H1 (cell line): ENCODE results near the gene STIM1. TPM values are rescaled to one million over a fixed set of nuclear protein-coding genes. Genes with fewer than 3 reads are reported as not detected.

Experiments
- CTCF ChIA-PET: fragments of 300-600 bp; sonication (Branson Sonifier 250); formaldehyde crosslinking; loops from one replicate; lab custom pipeline; 2021; ENCODE audit not compliant: partially characterized antibody; lab: Charles Lee
- POLR2A ChIA-PET: fragments of 300-600 bp; sonication (Branson Sonifier 250); formaldehyde crosslinking; loops from one replicate; lab custom pipeline; 2021; ENCODE audit warnings: inconsistent platforms; ENCODE audit not compliant: partially characterized antibody; lab: Charles Lee
- DNase-seq, 2 experiments: peaks; one replicate each; pipeline versions ENCODE4 v3.0.0 to v3.0.0-alpha.2; 2010 to 2022; ENCODE audit warnings: low spot score in 2 of 2, low read depth in 1 of 2, mixed read lengths in 1 of 2
- FAIRE-seq: peaks from 2 replicates; lab custom pipeline; 2011; peaks lifted over from hg19 to GRCh38; lab: Jason Lieb, UNC
- H2AFZ ChIP-seq: 2 replicates; pipeline ENCODE4 v1.8.1; 2012; ENCODE audit warnings: low read length, inconsistent platforms
- H2AK5ac ChIP-seq: 2 replicates; pipeline ENCODE4 v1.6.1; 2013; ENCODE audit warnings: low read depth, low read length
- H2BK120ac ChIP-seq: replicated peaks from 2 replicates; pipeline ENCODE3; 2013; ENCODE audit warnings: low read depth, low read length, inconsistent platforms
- H2BK12ac ChIP-seq: 2 replicates; pipeline ENCODE4 v1.6.1; 2013; ENCODE audit warnings: low read depth, low read length
- H2BK15ac ChIP-seq: 2 replicates; pipeline ENCODE4 v1.6.1; 2013; ENCODE audit warnings: low read length
- H2BK20ac ChIP-seq: 2 replicates; pipeline ENCODE4 v1.6.1; 2013; ENCODE audit warnings: low read length
- H2BK5ac ChIP-seq: 2 replicates; pipeline ENCODE4 v1.6.1; 2013; ENCODE audit warnings: low read depth, low read length
- H3K14ac ChIP-seq: 2 replicates; pipeline ENCODE4 v1.6.1; 2013; ENCODE audit warnings: inconsistent platforms; ENCODE audit not compliant: insufficient read length
- H3K18ac ChIP-seq: 2 replicates; pipeline ENCODE4 v1.6.1; 2013; ENCODE audit warnings: low read length; ENCODE audit errors: extremely low read depth
- H3K23ac ChIP-seq: 2 replicates; pipeline ENCODE4 v1.6.1; 2013; ENCODE audit warnings: inconsistent platforms; ENCODE audit not compliant: insufficient read length
- H3K23me2 ChIP-seq: 2 replicates; pipeline ENCODE4 v1.6.1; 2013; ENCODE audit warnings: low read depth, low read length
- H3K27ac ChIP-seq: 2 replicates; pipeline ENCODE4 v1.6.1; 2011; ENCODE audit warnings: low read depth, low read length, inconsistent platforms
- H3K27me3 ChIP-seq, 4 experiments: replicated peaks in 1 of 4; 1 replicate in 1 of 4; 2 replicates in 3 of 4; pipeline versions ENCODE4 v1.6.1 to v1.8.1; 2011 to 2013; ENCODE audit warnings: low read length in 3 of 4, mild to moderate bottlenecking in 3 of 4, inconsistent platforms in 2 of 4, mixed read lengths in 2 of 4, moderate library complexity in 1 of 4; ENCODE audit not compliant: control insufficient read depth in 3 of 4, insufficient read depth in 3 of 4; ENCODE audit errors: extremely low read depth in 1 of 4
- H3K36me3 ChIP-seq, 4 experiments: 2 replicates each; pipeline versions ENCODE4 v1.6.1 to v1.8.1; 2011 to 2013; ENCODE audit warnings: mild to moderate bottlenecking in 4 of 4, low read length in 3 of 4, moderate library complexity in 2 of 4, control low read depth in 1 of 4, inconsistent platforms in 1 of 4; ENCODE audit not compliant: insufficient read depth in 4 of 4, control insufficient read depth in 2 of 4
- H3K4ac ChIP-seq: replicated peaks from 2 replicates; pipeline ENCODE3; 2013; ENCODE audit warnings: low read length, low read depth, mixed read lengths, inconsistent platforms; ENCODE audit not compliant: insufficient read length
- H3K4me1 ChIP-seq, 4 experiments: replicated peaks in 1 of 4; 1 replicate in 1 of 4; 2 replicates in 3 of 4; pipeline versions ENCODE4 v1.6.1 to v1.8.1; 2011 to 2013; ENCODE audit warnings: low read length in 3 of 4, inconsistent platforms in 2 of 4, mixed read lengths in 1 of 4; ENCODE audit not compliant: insufficient read depth in 4 of 4, control insufficient read depth in 3 of 4
- H3K4me2 ChIP-seq, 2 experiments: 2 replicates each; pipeline versions ENCODE4 v1.6.1 to v1.8.1; 2011 to 2013; ENCODE audit warnings: low read depth in 2 of 2, low read length in 2 of 2, control low read depth in 1 of 2, inconsistent platforms in 1 of 2, mild to moderate bottlenecking in 1 of 2; ENCODE audit not compliant: insufficient read depth in 1 of 2
- H3K4me3 ChIP-seq, 4 experiments: fragments of 200-600, 300-600 bp in 1 of 4; sonication (generic), shearing (Covaris generic), sonication (Bioruptor Twin) in 1 of 4; 2 replicates each; pipeline versions ENCODE4 v1.5.1 to v1.8.1; 2011 to 2016; ENCODE audit warnings: low read length in 4 of 4, low read depth in 3 of 4, control low read depth in 2 of 4, inconsistent platforms in 2 of 4, mild to moderate bottlenecking in 2 of 4, mixed read lengths in 1 of 4, moderate library complexity in 1 of 4; ENCODE audit not compliant: insufficient read depth in 2 of 4; ENCODE audit errors: extremely low read depth in 1 of 4
- H3K56ac ChIP-seq: replicated peaks from 2 replicates; pipeline ENCODE3; 2013; ENCODE audit warnings: low read depth, mild to moderate bottlenecking, mixed read lengths, low read length, inconsistent platforms; ENCODE audit not compliant: insufficient read length
- H3K79me1 ChIP-seq: 2 replicates; pipeline ENCODE4 v1.6.1; 2013; ENCODE audit warnings: low read depth, low read length, control low read depth
- H3K79me2 ChIP-seq, 2 experiments: 2 replicates each; pipeline versions ENCODE4 v1.6.1 to v1.8.1; 2012 to 2013; ENCODE audit warnings: low read length in 2 of 2, mild to moderate bottlenecking in 2 of 2, inconsistent platforms in 1 of 2; ENCODE audit not compliant: insufficient read depth in 2 of 2, control insufficient read depth in 1 of 2
- H3K9ac ChIP-seq, 4 experiments: replicated peaks in 1 of 4; 1 replicate in 1 of 4; 2 replicates in 3 of 4; pipeline versions ENCODE4 v1.6.1 to v1.8.1; 2011 to 2013; ENCODE audit warnings: low read depth in 3 of 4, low read length in 3 of 4, control low read depth in 2 of 4, mild to moderate bottlenecking in 2 of 4, moderate library complexity in 2 of 4, inconsistent platforms in 1 of 4; ENCODE audit errors: extremely low read depth in 1 of 4
- H3K9me3 ChIP-seq, 2 experiments: 2 replicates each; pipeline versions ENCODE4 v1.6.1 to v1.8.1; 2012 to 2013; ENCODE audit warnings: mild to moderate bottlenecking in 2 of 2, moderate library complexity in 2 of 2, control low read depth in 1 of 2, inconsistent platforms in 1 of 2, low read depth in 1 of 2, low read length in 1 of 2, mixed read lengths in 1 of 2; ENCODE audit not compliant: insufficient read depth in 2 of 2
- H4K20me1 ChIP-seq, 2 experiments: replicated peaks in 1 of 2; 2 replicates each; pipeline versions ENCODE3 to v1.8.1; 2011 to 2013; ENCODE audit warnings: inconsistent platforms in 2 of 2, low read length in 2 of 2, mild to moderate bottlenecking in 1 of 2; ENCODE audit not compliant: insufficient read depth in 2 of 2, control insufficient read depth in 1 of 2
- H4K5ac ChIP-seq: 2 replicates; pipeline ENCODE4 v1.6.1; 2013; ENCODE audit warnings: low read length, low read depth, mixed read lengths, inconsistent platforms; ENCODE audit not compliant: insufficient read length
- H4K8ac ChIP-seq: 2 replicates; pipeline ENCODE4 v1.8.0; 2013; ENCODE audit warnings: mild to moderate bottlenecking, moderate library complexity, low read length, inconsistent platforms; ENCODE audit not compliant: insufficient read depth; ENCODE audit errors: extremely low read depth
- H4K91ac ChIP-seq: replicated peaks from 2 replicates; pipeline ENCODE3; 2013; ENCODE audit warnings: low read length, mixed read lengths, inconsistent platforms; ENCODE audit not compliant: insufficient read length
- CBX5 ChIP-seq: fragments of 300-800, 300-1000 bp; sonication (generic); IDR thresholded peaks from 2 replicates; pipeline ENCODE4 v1.7.1; 2016; ENCODE audit warnings: antibody characterized with exemption, low read length, low read depth
- CHD2 ChIP-seq: IDR thresholded peaks from 2 replicates; pipeline ENCODE4 v1.6.1; 2012; ENCODE audit warnings: low read length, improper control_type of control experiment
- CREB1 ChIP-seq: IDR thresholded peaks from 2 replicates; pipeline ENCODE4 v1.6.1; 2012; ENCODE audit warnings: inconsistent platforms
- EGR1 ChIP-seq: IDR thresholded peaks from 2 replicates; pipeline ENCODE4 v1.6.1; 2011; ENCODE audit warnings: low read depth, low read length, borderline replicate concordance
- KDM1A ChIP-seq: fragments of 200-600, 300-600 bp; sonication (generic); IDR thresholded peaks from 2 replicates; pipeline ENCODE4 v1.7.1; 2016; ENCODE audit warnings: mild to moderate bottlenecking, low read length, borderline replicate concordance
- KDM4A ChIP-seq: IDR thresholded peaks from one replicate; pipeline ENCODE4 v1.7.1; 2012; ENCODE audit warnings: low read depth, mild to moderate bottlenecking, moderate library complexity, low read length, inconsistent platforms; ENCODE audit not compliant: severe bottlenecking
- KDM5A ChIP-seq: fragments of 200-600 bp; IDR thresholded peaks from 2 replicates; pipeline ENCODE4 v1.7.1; 2012; ENCODE audit warnings: mild to moderate bottlenecking, low read length, inconsistent platforms, mixed read lengths
- POLR2AphosphoS5 ChIP-seq: IDR thresholded peaks from 2 replicates; pipeline ENCODE4 v1.6.1; 2011; ENCODE audit warnings: low read depth, low read length
- RAD21 ChIP-seq, 2 experiments: IDR thresholded peaks in 1 of 2; conservative IDR thresholded peaks in 1 of 2; 2 replicates each; pipeline ENCODE4 v1.6.1; 2011; ENCODE audit warnings: low read depth in 2 of 2, low read length in 2 of 2, improper control_type of control experiment in 1 of 2, inconsistent platforms in 1 of 2, mild to moderate bottlenecking in 1 of 2, moderate library complexity in 1 of 2
- RBBP5 ChIP-seq: IDR thresholded peaks from 2 replicates; pipeline ENCODE4 v1.7.1; 2012; ENCODE audit warnings: low read depth, mild to moderate bottlenecking, inconsistent platforms, low read length, moderate library complexity, borderline replicate concordance
- SIN3A ChIP-seq, 2 experiments: IDR thresholded peaks in 1 of 2; conservative IDR thresholded peaks in 1 of 2; 2 replicates each; pipeline ENCODE4 v1.6.1; 2011 to 2012; ENCODE audit warnings: low read length in 2 of 2, improper control_type of control experiment in 1 of 2, low read depth in 1 of 2, mild to moderate bottlenecking in 1 of 2
- TEAD4 ChIP-seq: IDR thresholded peaks from 2 replicates; pipeline ENCODE4 v1.6.1; 2012; ENCODE audit warnings: low read depth, low read length, inconsistent platforms, mixed read lengths
- WGBS, 2 experiments: shearing (Covaris generic) in 1 of 2; methylation state at CpG; one replicate each; pipeline versions ENCODE4 v1.1.6 to v1.1.7; 2013 to 2015; ENCODE audit warnings: low lambda C conversion rate in 2 of 2, mixed read lengths in 2 of 2, inconsistent platforms in 1 of 2, low coverage in 1 of 2, missing lambda C conversion rate in 1 of 2; ENCODE audit not compliant: insufficient replicate concordance in 2 of 2, insufficient coverage in 1 of 2, insufficient read length in 1 of 2; ENCODE audit errors: extremely low coverage in 1 of 2, missing lambda C conversion rate in 1 of 2; 5-methylcytosine and 5-hydroxymethylcytosine counted together
- polyA plus RNA-seq, 7 experiments: library from polyadenylated mRNA; depleted of rRNA in 3 of 7; stranded (reverse) in 5 of 7; unstranded in 2 of 7; fragments of >200 nt in 5 of 7; fragments of 200-250 nt in 2 of 7; gene quantifications; 1 replicate in 5 of 7; 2 replicates in 1 of 7; 4 replicates in 1 of 7; pipeline versions ENCODE4 v1.2.1 to v1.2.3, GENCODE V29; 2011 to 2013; ENCODE audit warnings: missing spikeins in 2 of 7, mixed read lengths in 2 of 7
- total RNA-seq: library from RNA; stranded (reverse); fragmentation: NEBNext Ultra II Directional; extraction: Animal tissue kit (Norgen Biotek cat#: 25700); gene quantifications from 2 replicates; pipeline ENCODE4 v1.2.1, GENCODE V29; 2021

The STIM1 gene
- total and polyA plus RNA-seq, 2 of the 8 experiments (the other 6 are each of a cell fraction or from before 2014, with no cell fraction given) = 11.1 to 12.2 TPM

DNA sequence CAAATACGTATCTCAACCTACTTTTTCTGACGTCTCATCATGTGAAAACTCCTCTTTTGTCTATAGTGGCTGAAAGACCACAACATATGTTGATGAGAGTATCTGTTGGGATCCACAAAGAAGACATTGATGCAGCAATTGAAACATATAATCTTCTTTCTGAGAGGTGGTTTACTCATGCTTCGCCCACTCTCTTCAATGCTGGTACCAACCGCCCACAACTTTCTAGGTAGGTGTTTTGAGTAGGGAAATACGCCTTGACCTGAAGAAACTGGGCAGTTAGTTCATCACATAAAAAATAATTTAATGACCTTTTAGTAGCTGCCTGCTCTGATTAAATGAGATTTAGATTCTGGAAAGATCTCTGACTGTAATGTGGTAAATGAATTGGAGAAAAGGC, 256.4 kb downstream of the STIM1 start:
- H3K56ac ChIP-seq = no peak overlapping the region
- TF ChIP-seq EGR1 = no peak
- TF ChIP-seq POLR2AphosphoS5 = no peak
- no peak for TF ChIP-seq CBX5
- no peak for TF ChIP-seq TEAD4
- TF ChIP-seq KDM4A = no peak
- TF ChIP-seq KDM5A = no peak
- no peak for TF ChIP-seq SIN3A (conservative IDR thresholded peaks at IDR 0.05 in 1 of 2, IDR thresholded peaks at IDR 0.05 in 1 of 2; ENCODE audit: low read depth in 1 of 2, low read length in 2 of 2)
- no peak for TF ChIP-seq RAD21 (IDR thresholded peaks at IDR 0.05 in 1 of 2, conservative IDR thresholded peaks at IDR 0.05 in 1 of 2; ENCODE audit: low read depth in 2 of 2, low read length in 2 of 2)
- no peak for TF ChIP-seq RBBP5
- no peak for TF ChIP-seq CREB1
- no peak for TF ChIP-seq KDM1A
- TF ChIP-seq CHD2 = no peak
- H2AFZ ChIP-seq = no peak overlapping the region
- H3K4me3 ChIP-seq = no peak overlapping the region
- POLR2A ChIA-PET = no interaction called here
- no peak overlapping the region for H3K23ac ChIP-seq
- H2AK5ac ChIP-seq = no peak overlapping the region
- no peak overlapping the region for H2BK120ac ChIP-seq
- no peaks in the 10 kb centered on the region for H3K27me3 ChIP-seq
- no peak overlapping the region for H3K4ac ChIP-seq
- H4K5ac ChIP-seq = no peak overlapping the region
- no peak overlapping the region for H2BK20ac ChIP-seq
- H3K9me3 ChIP-seq = no peaks in the 10 kb centered on the region
- H2BK12ac ChIP-seq = no peak overlapping the region
- FAIRE-seq = no peak
- no peak overlapping the region for H2BK5ac ChIP-seq
- no peaks in the 10 kb centered on the region for H3K79me1 ChIP-seq
- 67% methylated on average over 5 of the region's 5 CpGs; no CpG with 5 or more reads in 1 of the 2 experiments for WGBS, 2 experiments
- no peak overlapping the region for H2BK15ac ChIP-seq
- DNase-seq = no peak
- H3K9ac ChIP-seq = no peak overlapping the region
- no peaks in the 10 kb centered on the region for H3K23me2 ChIP-seq
- no peaks in the 10 kb centered on the region for H3K4me1 ChIP-seq
- H3K14ac ChIP-seq = no peak overlapping the region
- peaks cover 3 to 63% (median 32%) of the 10 kb centered on the region in 4 experiments; a peak in 6 of 8 replicates for H3K36me3 ChIP-seq
- no peak overlapping the region for H4K8ac ChIP-seq
- no peaks in the 10 kb centered on the region for H3K79me2 ChIP-seq
- H3K27ac ChIP-seq = no peak overlapping the region
- CTCF ChIA-PET = no interaction called here
- no peak overlapping the region for H3K18ac ChIP-seq
- no peaks in the 10 kb centered on the region for H4K20me1 ChIP-seq
- no peak overlapping the region for H4K91ac ChIP-seq
- no peak overlapping the region for H3K4me2 ChIP-seq
